OCI-LY7 (cell line): ENCODE measurements around the gene FAHD2B.
"Not testable (repeated sequence)": the region's sequence is repeated elsewhere in the genome, so short reads cannot be mapped to it uniquely, and the experiment has no call there.

ENCODE experiments used
- EZH2phosphoT487 ChIP-seq: fragments of 200-600 bp; sonication (generic); IDR thresholded peaks from 2 replicates; pipeline ENCODE4 v1.6.1; 2018; ENCODE audit warnings: low read depth, borderline replicate concordance, mild to moderate bottlenecking, mixed run types, antibody characterized with exemption, low read length, moderate library complexity, mixed read lengths
- TF ChIP-seq, protein P1 (sequence below): fragments of 200-600 bp; sonication (generic); conservative IDR thresholded peaks from 2 replicates; pipeline ENCODE4 v1.5.1; 2014; ENCODE audit warnings: mild to moderate bottlenecking, antibody characterized with exemption, low read length, moderate library complexity, mixed read lengths

DNA sequence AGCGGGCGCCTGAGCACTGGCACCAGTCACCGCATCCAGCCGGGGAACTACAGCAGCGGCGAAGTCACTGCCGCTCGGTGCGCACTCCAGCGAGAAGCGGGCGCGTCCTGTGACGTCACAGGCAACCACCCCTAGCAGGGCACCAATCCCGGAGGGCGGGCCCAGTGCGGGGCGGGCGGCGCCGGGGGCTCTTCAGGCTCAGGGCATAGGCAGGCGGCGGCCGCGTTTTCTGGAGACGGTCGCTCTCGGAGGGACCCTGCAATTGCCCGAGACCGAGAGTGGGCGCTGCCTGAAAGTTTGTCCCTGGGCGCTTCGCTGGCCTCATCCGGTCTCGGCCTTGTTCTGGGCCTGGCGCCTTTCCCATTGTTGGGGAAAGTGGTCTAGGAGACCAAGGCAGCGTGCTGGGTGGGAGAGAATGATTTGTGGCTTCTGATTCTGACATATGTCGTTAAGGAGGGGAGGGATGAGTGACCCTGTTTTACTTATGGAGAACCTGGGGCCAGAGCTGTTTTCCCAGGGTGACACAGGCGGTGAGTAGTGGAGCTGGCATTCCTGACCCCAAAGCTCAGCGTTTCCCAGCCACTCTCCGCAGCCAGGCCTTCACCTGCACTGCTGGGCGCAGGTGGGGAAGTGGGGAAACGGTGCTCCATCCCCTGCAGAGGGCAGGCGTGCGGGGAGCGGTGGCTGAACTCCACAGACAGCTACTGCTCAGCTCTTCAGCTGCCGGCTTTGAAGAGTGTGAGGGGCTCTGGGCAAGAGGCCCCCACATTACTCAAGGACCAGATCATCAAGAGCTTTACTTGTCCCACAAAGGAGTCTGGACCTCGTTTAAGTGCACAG lies at the start of gene FAHD2B:
- TF ChIP-seq, protein P1, sequence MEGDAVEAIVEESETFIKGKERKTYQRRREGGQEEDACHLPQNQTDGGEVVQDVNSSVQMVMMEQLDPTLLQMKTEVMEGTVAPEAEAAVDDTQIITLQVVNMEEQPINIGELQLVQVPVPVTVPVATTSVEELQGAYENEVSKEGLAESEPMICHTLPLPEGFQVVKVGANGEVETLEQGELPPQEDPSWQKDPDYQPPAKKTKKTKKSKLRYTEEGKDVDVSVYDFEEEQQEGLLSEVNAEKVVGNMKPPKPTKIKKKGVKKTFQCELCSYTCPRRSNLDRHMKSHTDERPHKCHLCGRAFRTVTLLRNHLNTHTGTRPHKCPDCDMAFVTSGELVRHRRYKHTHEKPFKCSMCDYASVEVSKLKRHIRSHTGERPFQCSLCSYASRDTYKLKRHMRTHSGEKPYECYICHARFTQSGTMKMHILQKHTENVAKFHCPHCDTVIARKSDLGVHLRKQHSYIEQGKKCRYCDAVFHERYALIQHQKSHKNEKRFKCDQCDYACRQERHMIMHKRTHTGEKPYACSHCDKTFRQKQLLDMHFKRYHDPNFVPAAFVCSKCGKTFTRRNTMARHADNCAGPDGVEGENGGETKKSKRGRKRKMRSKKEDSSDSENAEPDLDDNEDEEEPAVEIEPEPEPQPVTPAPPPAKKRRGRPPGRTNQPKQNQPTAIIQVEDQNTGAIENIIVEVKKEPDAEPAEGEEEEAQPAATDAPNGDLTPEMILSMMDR: not testable (repeated sequence)
- not testable (repeated sequence) for TF ChIP-seq EZH2phosphoT487
